ENCODE results near the gene GIPC2.

DNA sequence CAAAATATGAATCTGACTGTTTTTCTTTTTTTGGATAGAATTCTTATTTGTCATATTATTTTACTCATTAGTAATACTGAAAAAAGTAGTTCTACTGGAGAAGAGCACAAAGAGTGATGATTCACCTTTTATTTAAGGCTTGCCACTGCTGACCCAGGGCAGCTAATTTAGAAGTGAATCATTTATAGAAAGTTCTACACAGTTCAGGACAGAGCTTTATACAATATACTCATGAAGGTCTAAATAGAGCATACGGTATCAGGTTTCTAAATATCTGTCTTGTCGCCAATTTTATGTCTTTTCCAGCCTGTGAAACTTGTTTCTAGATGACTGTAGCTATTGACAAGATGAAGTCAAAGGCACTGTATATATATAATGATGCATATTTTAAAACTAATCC is 25.0 kb downstream of the GIPC2 start:
- TF ChIP-seq, protein P1, sequence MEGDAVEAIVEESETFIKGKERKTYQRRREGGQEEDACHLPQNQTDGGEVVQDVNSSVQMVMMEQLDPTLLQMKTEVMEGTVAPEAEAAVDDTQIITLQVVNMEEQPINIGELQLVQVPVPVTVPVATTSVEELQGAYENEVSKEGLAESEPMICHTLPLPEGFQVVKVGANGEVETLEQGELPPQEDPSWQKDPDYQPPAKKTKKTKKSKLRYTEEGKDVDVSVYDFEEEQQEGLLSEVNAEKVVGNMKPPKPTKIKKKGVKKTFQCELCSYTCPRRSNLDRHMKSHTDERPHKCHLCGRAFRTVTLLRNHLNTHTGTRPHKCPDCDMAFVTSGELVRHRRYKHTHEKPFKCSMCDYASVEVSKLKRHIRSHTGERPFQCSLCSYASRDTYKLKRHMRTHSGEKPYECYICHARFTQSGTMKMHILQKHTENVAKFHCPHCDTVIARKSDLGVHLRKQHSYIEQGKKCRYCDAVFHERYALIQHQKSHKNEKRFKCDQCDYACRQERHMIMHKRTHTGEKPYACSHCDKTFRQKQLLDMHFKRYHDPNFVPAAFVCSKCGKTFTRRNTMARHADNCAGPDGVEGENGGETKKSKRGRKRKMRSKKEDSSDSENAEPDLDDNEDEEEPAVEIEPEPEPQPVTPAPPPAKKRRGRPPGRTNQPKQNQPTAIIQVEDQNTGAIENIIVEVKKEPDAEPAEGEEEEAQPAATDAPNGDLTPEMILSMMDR (IDR thresholded peaks at IDR 0.05; ENCODE audit: insufficient read depth, low read length): no peak
- TF ChIP-seq POLR2AphosphoS5 (IDR thresholded peaks at IDR 0.05; ENCODE audit: low read depth): no peak
- no peak for TF ChIP-seq GABPA (IDR thresholded peaks at IDR 0.05; ENCODE audit: low read depth)
- TF ChIP-seq, protein P2, sequence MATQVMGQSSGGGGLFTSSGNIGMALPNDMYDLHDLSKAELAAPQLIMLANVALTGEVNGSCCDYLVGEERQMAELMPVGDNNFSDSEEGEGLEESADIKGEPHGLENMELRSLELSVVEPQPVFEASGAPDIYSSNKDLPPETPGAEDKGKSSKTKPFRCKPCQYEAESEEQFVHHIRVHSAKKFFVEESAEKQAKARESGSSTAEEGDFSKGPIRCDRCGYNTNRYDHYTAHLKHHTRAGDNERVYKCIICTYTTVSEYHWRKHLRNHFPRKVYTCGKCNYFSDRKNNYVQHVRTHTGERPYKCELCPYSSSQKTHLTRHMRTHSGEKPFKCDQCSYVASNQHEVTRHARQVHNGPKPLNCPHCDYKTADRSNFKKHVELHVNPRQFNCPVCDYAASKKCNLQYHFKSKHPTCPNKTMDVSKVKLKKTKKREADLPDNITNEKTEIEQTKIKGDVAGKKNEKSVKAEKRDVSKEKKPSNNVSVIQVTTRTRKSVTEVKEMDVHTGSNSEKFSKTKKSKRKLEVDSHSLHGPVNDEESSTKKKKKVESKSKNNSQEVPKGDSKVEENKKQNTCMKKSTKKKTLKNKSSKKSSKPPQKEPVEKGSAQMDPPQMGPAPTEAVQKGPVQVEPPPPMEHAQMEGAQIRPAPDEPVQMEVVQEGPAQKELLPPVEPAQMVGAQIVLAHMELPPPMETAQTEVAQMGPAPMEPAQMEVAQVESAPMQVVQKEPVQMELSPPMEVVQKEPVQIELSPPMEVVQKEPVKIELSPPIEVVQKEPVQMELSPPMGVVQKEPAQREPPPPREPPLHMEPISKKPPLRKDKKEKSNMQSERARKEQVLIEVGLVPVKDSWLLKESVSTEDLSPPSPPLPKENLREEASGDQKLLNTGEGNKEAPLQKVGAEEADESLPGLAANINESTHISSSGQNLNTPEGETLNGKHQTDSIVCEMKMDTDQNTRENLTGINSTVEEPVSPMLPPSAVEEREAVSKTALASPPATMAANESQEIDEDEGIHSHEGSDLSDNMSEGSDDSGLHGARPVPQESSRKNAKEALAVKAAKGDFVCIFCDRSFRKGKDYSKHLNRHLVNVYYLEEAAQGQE (IDR thresholded peaks at IDR 0.05; ENCODE audit: insufficient replicate concordance, low read depth): no peak
- no peak for TF ChIP-seq SPI1 (IDR thresholded peaks at IDR 0.05; ENCODE audit: borderline replicate concordance, low read depth)
